ENCODE measurements around the gene STARD10. TPM values are rescaled to one million over a fixed set of nuclear protein-coding genes. Genes with fewer than 3 reads are reported as not detected.

The STARD10 gene
- total RNA-seq, 1 experiment from 2014 or later: 55.1 TPM

DNA sequence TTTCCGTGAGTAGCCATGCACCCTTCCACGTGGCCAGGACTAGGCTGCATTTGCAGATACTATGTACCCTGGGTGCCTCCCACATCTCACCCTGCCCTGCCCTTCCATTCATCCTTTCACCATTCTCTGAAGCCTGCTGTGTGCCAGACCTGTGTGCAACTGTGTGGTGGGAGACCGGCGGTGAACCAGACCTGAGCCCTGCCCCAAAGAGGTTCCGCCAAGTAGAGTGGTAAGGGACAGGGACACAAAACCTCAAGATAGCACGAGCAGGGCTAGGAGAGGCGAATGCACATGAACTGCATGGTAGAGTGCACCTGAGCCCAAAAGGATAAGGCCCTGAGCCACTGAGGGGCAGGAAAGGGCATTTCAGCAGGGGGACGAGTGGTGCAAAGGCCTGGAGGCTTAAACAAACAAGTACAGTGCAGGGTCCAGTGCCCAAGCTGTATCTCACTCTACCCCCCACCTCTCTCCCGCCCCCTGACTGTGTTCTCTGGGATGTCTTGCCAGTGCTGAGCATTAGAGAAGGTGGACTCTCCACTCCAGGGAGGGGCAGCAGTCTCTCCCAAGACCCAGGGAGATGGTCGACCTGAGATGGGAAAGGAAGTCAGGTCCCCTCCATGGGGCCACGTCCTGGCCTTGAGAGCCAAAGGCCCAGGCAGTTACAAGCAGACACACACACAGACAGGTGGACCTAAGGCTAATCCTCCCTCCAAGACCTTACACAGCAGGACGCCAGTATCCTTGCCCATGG lies 27.5 kb downstream of the STARD10 start:
- BruUV-seq (replicated peaks): no TSS peak
- CTCF ChIA-PET: interaction anchor here (0.6 kb wide), 1 partner anchor 269 kb away, joined by 3 read pairs; no protein-coding TSS in a partner anchor

DNA sequence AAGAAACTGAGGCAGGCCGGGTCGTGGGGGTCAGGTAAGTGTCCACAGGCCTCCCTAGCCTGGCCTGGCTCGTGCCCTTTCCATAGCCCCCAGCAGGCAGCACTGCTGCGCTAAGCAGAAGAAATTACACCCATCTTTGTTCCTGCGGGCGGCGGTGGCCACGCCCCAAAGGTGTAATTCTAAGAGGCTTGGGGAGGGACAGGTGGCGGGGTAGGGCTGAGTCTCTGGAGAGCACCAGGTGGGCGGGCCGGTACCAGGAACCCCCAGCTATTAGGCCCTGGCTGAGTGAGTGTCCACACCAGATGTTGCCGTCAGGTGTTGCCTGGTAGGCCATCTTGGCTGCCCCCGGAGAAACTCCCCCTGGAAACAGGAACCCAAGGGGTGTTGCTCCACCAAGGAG lies 29.3 kb downstream of the STARD10 start:
- Mint-ChIP-seq H3K27me3 (ENCODE audit: unreplicated experiment) (no peaks in the 10 kb centered on the region), H3K4me1 (ENCODE audit: low read depth, unreplicated experiment) (peaks cover 17% of the 10 kb centered on the region), H3K27ac (ENCODE audit: unreplicated experiment) (no peak overlapping the region), H3K36me3 (ENCODE audit: insufficient read depth, unreplicated experiment) (peaks cover 11% of the 10 kb centered on the region), H3K4me3 (ENCODE audit: low read depth, unreplicated experiment) (no peak overlapping the region), H3K9me3 (ENCODE audit: low read depth, unreplicated experiment) (no peaks in the 10 kb centered on the region)
- TF ChIP-seq, protein P1, sequence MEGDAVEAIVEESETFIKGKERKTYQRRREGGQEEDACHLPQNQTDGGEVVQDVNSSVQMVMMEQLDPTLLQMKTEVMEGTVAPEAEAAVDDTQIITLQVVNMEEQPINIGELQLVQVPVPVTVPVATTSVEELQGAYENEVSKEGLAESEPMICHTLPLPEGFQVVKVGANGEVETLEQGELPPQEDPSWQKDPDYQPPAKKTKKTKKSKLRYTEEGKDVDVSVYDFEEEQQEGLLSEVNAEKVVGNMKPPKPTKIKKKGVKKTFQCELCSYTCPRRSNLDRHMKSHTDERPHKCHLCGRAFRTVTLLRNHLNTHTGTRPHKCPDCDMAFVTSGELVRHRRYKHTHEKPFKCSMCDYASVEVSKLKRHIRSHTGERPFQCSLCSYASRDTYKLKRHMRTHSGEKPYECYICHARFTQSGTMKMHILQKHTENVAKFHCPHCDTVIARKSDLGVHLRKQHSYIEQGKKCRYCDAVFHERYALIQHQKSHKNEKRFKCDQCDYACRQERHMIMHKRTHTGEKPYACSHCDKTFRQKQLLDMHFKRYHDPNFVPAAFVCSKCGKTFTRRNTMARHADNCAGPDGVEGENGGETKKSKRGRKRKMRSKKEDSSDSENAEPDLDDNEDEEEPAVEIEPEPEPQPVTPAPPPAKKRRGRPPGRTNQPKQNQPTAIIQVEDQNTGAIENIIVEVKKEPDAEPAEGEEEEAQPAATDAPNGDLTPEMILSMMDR (IDR thresholded peaks at IDR 0.05; ENCODE audit: unreplicated experiment): no peak
- DNase-seq: no peak
- intact Hi-C loops (cut with micrococcal nuclease; ENCODE audit: unreplicated experiment): no loop called here
- BruUV-seq (replicated peaks): no TSS peak
- CTCF ChIA-PET: no interaction called here

More for the DNA sequence above, 27.5 kb downstream of the STARD10 start:
- intact Hi-C loops (cut with micrococcal nuclease; ENCODE audit: unreplicated experiment): no loop called here
- Mint-ChIP-seq H3K27me3 (ENCODE audit: unreplicated experiment) (no peaks in the 10 kb centered on the region), H3K36me3 (ENCODE audit: insufficient read depth, unreplicated experiment) (peaks cover 11% of the 10 kb centered on the region), H3K4me1 (ENCODE audit: low read depth, unreplicated experiment) (peaks cover 9% of the 10 kb centered on the region), H3K27ac (ENCODE audit: unreplicated experiment) (no peak overlapping the region), H3K9me3 (ENCODE audit: low read depth, unreplicated experiment) (no peaks in the 10 kb centered on the region), H3K4me3 (ENCODE audit: low read depth, unreplicated experiment) (no peak overlapping the region)
- TF ChIP-seq, protein P1 (IDR thresholded peaks at IDR 0.05; ENCODE audit: unreplicated experiment): no peak
- DNase-seq: no peak

DNA sequence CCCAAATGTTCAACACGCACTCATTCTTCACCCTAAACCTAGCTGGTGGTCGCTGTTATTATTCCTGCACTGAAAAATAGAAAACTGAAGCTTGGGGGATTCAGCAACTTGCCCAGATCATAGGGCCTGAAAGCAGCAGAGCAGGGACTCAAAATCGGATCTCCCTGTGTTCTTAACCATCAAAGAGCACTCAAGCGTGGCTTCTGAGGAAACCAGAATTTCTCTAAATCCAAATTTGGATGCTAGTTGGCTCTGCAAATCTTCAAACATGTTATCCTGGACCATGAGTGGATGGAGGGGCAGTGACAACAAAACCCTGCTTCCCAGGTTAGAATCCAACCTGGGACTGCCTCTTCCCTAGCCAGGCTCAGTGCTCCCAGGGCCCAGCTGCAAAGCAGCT lies 30.0 kb downstream of the STARD10 start:
- no peak for DNase-seq
- CTCF ChIA-PET: no interaction called here
- Mint-ChIP-seq H3K36me3 (ENCODE audit: insufficient read depth, unreplicated experiment) (peaks cover 11% of the 10 kb centered on the region), H3K4me1 (ENCODE audit: low read depth, unreplicated experiment) (peaks cover 17% of the 10 kb centered on the region), H3K27ac (ENCODE audit: unreplicated experiment) (no peak overlapping the region), H3K27me3 (ENCODE audit: unreplicated experiment) (no peaks in the 10 kb centered on the region), H3K9me3 (ENCODE audit: low read depth, unreplicated experiment) (no peaks in the 10 kb centered on the region), H3K4me3 (ENCODE audit: low read depth, unreplicated experiment) (no peak overlapping the region)
- TF ChIP-seq, protein P1 (IDR thresholded peaks at IDR 0.05; ENCODE audit: unreplicated experiment): no peak
- intact Hi-C loops (cut with micrococcal nuclease; ENCODE audit: unreplicated experiment): no loop called here
- no TSS peak for BruUV-seq (replicated peaks)

DNA sequence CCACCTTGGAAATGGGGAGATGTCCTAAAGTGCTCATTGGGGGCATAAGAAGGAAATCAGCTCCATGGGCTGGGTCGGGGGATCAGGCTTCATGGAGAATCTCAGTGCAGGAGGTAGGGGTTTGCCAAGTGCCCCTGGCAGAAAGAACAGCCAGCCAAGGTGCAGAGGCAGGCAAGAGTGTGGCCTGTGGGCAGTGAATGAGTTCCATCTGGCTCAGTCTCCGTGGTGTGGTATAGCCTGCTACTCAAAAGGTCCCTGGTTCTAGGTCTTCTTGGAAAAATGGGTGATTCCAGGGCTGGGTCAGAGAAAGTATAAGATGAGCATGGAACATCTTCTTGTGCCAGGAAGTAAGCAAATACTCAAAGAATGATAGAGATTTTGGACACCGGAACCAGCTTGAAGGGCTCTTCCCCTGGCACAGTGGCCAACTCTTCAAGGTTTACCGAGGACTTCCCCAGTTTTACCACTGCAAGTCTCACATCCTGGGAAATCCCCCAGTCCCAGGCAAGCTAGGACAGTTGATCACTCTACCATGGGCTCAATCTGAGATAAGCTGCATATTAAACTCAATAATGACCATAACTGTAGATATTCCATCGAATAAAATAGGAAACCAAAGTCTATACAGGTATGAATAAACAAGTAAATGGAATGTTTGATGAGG lies 31.1 kb downstream of the STARD10 start:
- H3K9me3 Mint-ChIP-seq (ENCODE audit: low read depth, unreplicated experiment): no peaks in the 10 kb centered on the region
- no peak for DNase-seq
- intact Hi-C loops (cut with micrococcal nuclease; ENCODE audit: unreplicated experiment): no loop called here
- H3K27ac Mint-ChIP-seq (ENCODE audit: unreplicated experiment): no peak overlapping the region
- H3K4me1 Mint-ChIP-seq (ENCODE audit: low read depth, unreplicated experiment): peaks cover 8% of the 10 kb centered on the region
- CTCF ChIA-PET: no interaction called here
- no peaks in the 10 kb centered on the region for H3K27me3 Mint-ChIP-seq (ENCODE audit: unreplicated experiment)
- H3K36me3 Mint-ChIP-seq (ENCODE audit: insufficient read depth, unreplicated experiment): peaks cover 4% of the 10 kb centered on the region
- no peak overlapping the region for H3K4me3 Mint-ChIP-seq (ENCODE audit: low read depth, unreplicated experiment)
- BruUV-seq (replicated peaks): no TSS peak
- TF ChIP-seq, protein P1 (IDR thresholded peaks at IDR 0.05; ENCODE audit: unreplicated experiment): no peak
